ENCODE results near the gene ZNF385B. TPM values are rescaled to one million over a fixed set of nuclear protein-coding genes. Genes with fewer than 3 reads are reported as not detected.

Gene ZNF385B
- total RNA-seq, 1 donor from 2014 or later: 1.9 TPM

GRCh38 chr2:179487010-179487731 lies 374.2 kb downstream of the ZNF385B start:
- no peak for DNase-seq (ENCODE audit: extremely low spot score, unreplicated experiment)
- H3K4me3 Mint-ChIP-seq: no peak overlapping the region
- no peaks in the 10 kb centered on the region for H3K36me3 Mint-ChIP-seq
- H3K4me1 Mint-ChIP-seq (ENCODE audit: unreplicated experiment): no peaks in the 10 kb centered on the region
- H3K9me3 Mint-ChIP-seq: no peaks in the 10 kb centered on the region
- TF ChIP-seq CTCF (conservative IDR thresholded peaks at IDR 0.05): no peak
- no peaks in the 10 kb centered on the region for H3K27me3 Mint-ChIP-seq
- H3K27ac Mint-ChIP-seq: no peak overlapping the region

- Mint-ChIP-seq H3K4me3 (no peak overlapping the region), H3K4me1 (ENCODE audit: unreplicated experiment) (no peaks in the 10 kb centered on the region), H3K27me3 (no peaks in the 10 kb centered on the region), H3K9me3 (no peaks in the 10 kb centered on the region), H3K27ac (no peak overlapping the region), H3K36me3 (no peaks in the 10 kb centered on the region)
- DNase-seq (ENCODE audit: extremely low spot score, unreplicated experiment): no peak
- no peak for TF ChIP-seq CTCF (conservative IDR thresholded peaks at IDR 0.05)
Observed at GRCh38 chr2:179483131-179483530, 378.3 kb downstream of the ZNF385B start.

GRCh38 chr2:179479947-179480346 lies 381.5 kb downstream of the ZNF385B start:
- Mint-ChIP-seq H3K4me1 (ENCODE audit: unreplicated experiment) (no peaks in the 10 kb centered on the region), H3K36me3 (no peaks in the 10 kb centered on the region), H3K27me3 (no peaks in the 10 kb centered on the region), H3K9me3 (no peaks in the 10 kb centered on the region), H3K4me3 (no peak overlapping the region), H3K27ac (no peak overlapping the region)
- TF ChIP-seq CTCF (conservative IDR thresholded peaks at IDR 0.05): no peak
- DNase-seq (ENCODE audit: extremely low spot score, unreplicated experiment): no peak

GRCh38 chr2:179478771-179479170 lies 382.6 kb downstream of the ZNF385B start:
- H3K27me3 Mint-ChIP-seq: no peaks in the 10 kb centered on the region
- no peak overlapping the region for H3K4me3 Mint-ChIP-seq
- no peaks in the 10 kb centered on the region for H3K36me3 Mint-ChIP-seq
- no peaks in the 10 kb centered on the region for H3K9me3 Mint-ChIP-seq
- no peaks in the 10 kb centered on the region for H3K4me1 Mint-ChIP-seq (ENCODE audit: unreplicated experiment)
- no peak for DNase-seq (ENCODE audit: extremely low spot score, unreplicated experiment)
- no peak overlapping the region for H3K27ac Mint-ChIP-seq
- TF ChIP-seq CTCF (conservative IDR thresholded peaks at IDR 0.05): no peak

GRCh38 chr2:179470992-179471391 lies 390.4 kb downstream of the ZNF385B start:
- no peaks in the 10 kb centered on the region for H3K27me3 Mint-ChIP-seq
- no peak overlapping the region for H3K27ac Mint-ChIP-seq
- H3K4me1 Mint-ChIP-seq (ENCODE audit: unreplicated experiment): no peaks in the 10 kb centered on the region
- TF ChIP-seq CTCF (conservative IDR thresholded peaks at IDR 0.05): no peak
- no peak overlapping the region for H3K4me3 Mint-ChIP-seq
- DNase-seq (ENCODE audit: extremely low spot score, unreplicated experiment): no peak
- H3K9me3 Mint-ChIP-seq: no peaks in the 10 kb centered on the region
- H3K36me3 Mint-ChIP-seq: no peaks in the 10 kb centered on the region

Measured in type B pancreatic cell (in vitro differentiated cells).